OCI-LY7 (cell line): Measurements from ENCODE around the gene PNKP. TPM values are rescaled to one million over a fixed set of nuclear protein-coding genes. Genes with fewer than 3 reads are reported as not detected.

Experiments
- BruUV-seq: library from RNA; stranded (reverse); fragments of 400-500 nt; replicated peaks from 2 replicates; lab custom pipeline; 2021; lab: Mats Ljungman, UMichigan
- CTCF ChIA-PET: fragments of 300-600 bp; sonication (Branson Sonifier 250); formaldehyde crosslinking; loops from one replicate; lab custom pipeline; 2022; ENCODE audit warnings: antibody characterized with exemption; ENCODE audit not compliant: unreplicated experiment; lab: Charles Lee
- POLR2A ChIA-PET: fragments of 300-600 bp; sonication (Branson Sonifier 250); formaldehyde crosslinking; loops from one replicate; lab custom pipeline; 2022; ENCODE audit warnings: antibody characterized with exemption; lab: Charles Lee
- DNase-seq: peaks from one replicate; pipeline ENCODE4 v3.0.0-alpha.2; 2015; ENCODE audit warnings: low spot score
- H2AFZ ChIP-seq: fragments of 200-600 bp; sonication (generic), shearing (Covaris generic); 2 replicates; pipeline ENCODE4 v1.6.1; 2014; ENCODE audit warnings: mild to moderate bottlenecking, antibody characterized with exemption, low read length, moderate library complexity
- H3K27ac ChIP-seq: fragments of 200-600 bp; sonication (generic); 2 replicates; pipeline ENCODE4 v1.5.1; 2014; ENCODE audit warnings: mixed run types, low read depth, mild to moderate bottlenecking, moderate library complexity, low read length, inconsistent platforms; ENCODE audit not compliant: poor library complexity, severe bottlenecking
- H3K36me3 ChIP-seq: fragments of 200-600 bp; sonication (generic); 2 replicates; pipeline ENCODE4 v1.6.1; 2014; ENCODE audit warnings: mild to moderate bottlenecking, antibody characterized with exemption, low read length, moderate library complexity, mixed read lengths; ENCODE audit not compliant: insufficient read depth
- H3K4me1 ChIP-seq: fragments of 200-600 bp; sonication (generic); 2 replicates; pipeline ENCODE4 v1.5.1; 2014; ENCODE audit warnings: mild to moderate bottlenecking, low read length; ENCODE audit not compliant: insufficient read depth, poor library complexity, severe bottlenecking
- H3K4me2 ChIP-seq: fragments of 200-600 bp; sonication (generic); 2 replicates; pipeline ENCODE4 v1.6.1; 2014; ENCODE audit warnings: mild to moderate bottlenecking, low read length
- H3K4me3 ChIP-seq: fragments of 200-600 bp; sonication (generic); 2 replicates; pipeline ENCODE4 v1.5.1; 2014; ENCODE audit warnings: mild to moderate bottlenecking, low read depth, low read length; ENCODE audit not compliant: poor library complexity, severe bottlenecking
- H3K79me2 ChIP-seq: fragments of 200-600 bp; sonication (generic); 2 replicates; pipeline ENCODE4 v1.6.1; 2016; ENCODE audit warnings: low read depth, mild to moderate bottlenecking, low read length, moderate library complexity, mixed read lengths; ENCODE audit not compliant: insufficient read depth
- H3K9me2 ChIP-seq: fragments of 200-600 bp; sonication (generic); 2 replicates; pipeline ENCODE4 v1.6.1; 2016; ENCODE audit warnings: mild to moderate bottlenecking, low read length, mixed read lengths; ENCODE audit not compliant: insufficient read depth
- H3K9me3 ChIP-seq: fragments of 200-600 bp; sonication (generic); 2 replicates; pipeline ENCODE4 v1.6.1; 2014; ENCODE audit warnings: mild to moderate bottlenecking, mixed run types, low read length, mixed read lengths
- H4K20me1 ChIP-seq: fragments of 200-600 bp; sonication (generic); 2 replicates; pipeline ENCODE4 v1.6.1; 2014; ENCODE audit warnings: mild to moderate bottlenecking, antibody characterized with exemption, low read length, moderate library complexity, mixed read lengths; ENCODE audit not compliant: insufficient read depth
- CTCF ChIP-seq: fragments of 200-600 bp; sonication (generic); conservative IDR thresholded peaks from 2 replicates; pipeline ENCODE4 v1.5.1; 2014; ENCODE audit warnings: mild to moderate bottlenecking, antibody characterized with exemption, low read length, moderate library complexity, mixed read lengths
- EZH2phosphoT487 ChIP-seq: fragments of 200-600 bp; sonication (generic); IDR thresholded peaks from 2 replicates; pipeline ENCODE4 v1.6.1; 2018; ENCODE audit warnings: low read depth, borderline replicate concordance, mild to moderate bottlenecking, mixed run types, antibody characterized with exemption, low read length, moderate library complexity, mixed read lengths
- intact Hi-C: fragments of 100-400 bp; cut with micrococcal nuclease; formaldehyde crosslinking; loops from one replicate; pipeline ENCODE4 v1.10.0; 2022; ENCODE audit not compliant: unreplicated experiment
- total RNA-seq, 2 experiments: library from RNA; depleted of rRNA in 1 of 2; stranded (reverse); fragments of >200 nt in 1 of 2; shearing (Covaris generic) in 1 of 2; gene quantifications; 2 replicates each; pipeline ENCODE4 v1.2.3, GENCODE V29; 2014 to 2022

Gene PNKP
- total RNA-seq, 2 experiments from 2014 or later, result 90.9 to 118 TPM

DNA sequence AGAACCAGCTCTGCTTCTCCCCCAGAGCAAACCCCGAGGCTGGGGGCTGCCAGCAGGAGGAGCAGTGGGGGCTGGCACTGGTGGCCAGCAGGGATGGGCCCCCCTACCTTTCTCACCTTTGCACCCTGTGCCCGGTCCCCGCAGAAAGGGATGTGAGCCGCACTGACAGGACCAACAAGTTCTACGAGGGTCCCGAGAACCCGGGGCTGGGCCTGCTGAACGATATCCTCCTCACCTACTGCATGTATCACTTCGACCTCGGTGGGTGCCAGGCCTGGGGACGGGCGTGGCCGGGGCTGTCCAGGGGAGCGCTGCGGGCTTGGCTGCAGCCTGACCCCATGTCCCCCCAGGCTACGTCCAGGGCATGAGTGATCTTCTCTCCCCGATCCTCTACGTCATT is 16.7 kb upstream of the PNKP start:
- TF ChIP-seq EZH2phosphoT487 (no peak), CTCF (no peak)

GRCh38 chr19:49883094-49883493 is 15.7 kb upstream of the PNKP start:
- Histone ChIP-seq H4K20me1 (no peaks in the 10 kb centered on the region), H3K36me3 (peaks cover 26% of the 10 kb centered on the region), H3K4me1 (peaks cover 15% of the 10 kb centered on the region), H3K9me3 (no peaks in the 10 kb centered on the region), H3K4me2 (no peak overlapping the region), H3K9me2 (no peaks in the 10 kb centered on the region), H3K27ac (no peak overlapping the region), H2AFZ (no peak overlapping the region), H3K4me3 (no peak overlapping the region), H3K79me2 (no peaks in the 10 kb centered on the region)
- intact Hi-C loops, result no loop called here
- ChIA-PET CTCF (no interaction called here), POLR2A (no interaction called here)
- TF ChIP-seq EZH2phosphoT487 (no peak), CTCF (no peak)
- no TSS peak for BruUV-seq
- DNase-seq, result no peak

More for the DNA sequence above, 16.7 kb upstream of the PNKP start:
- no peaks in the 10 kb centered on the region for H3K9me2 ChIP-seq
- H3K9me3 ChIP-seq, result no peaks in the 10 kb centered on the region
- POLR2A ChIA-PET, result no interaction called here
- H3K36me3 ChIP-seq, result peaks cover 26% of the 10 kb centered on the region
- CTCF ChIA-PET, result no interaction called here
- H3K79me2 ChIP-seq, result no peaks in the 10 kb centered on the region
- no peak overlapping the region for H3K4me3 ChIP-seq
- peaks cover 5% of the 10 kb centered on the region for H3K4me1 ChIP-seq
- no peak overlapping the region for H3K4me2 ChIP-seq
- intact Hi-C loops, result no loop called here
- no peak overlapping the region for H3K27ac ChIP-seq
- no peak for DNase-seq
- no peaks in the 10 kb centered on the region for H4K20me1 ChIP-seq
- no peak overlapping the region for H2AFZ ChIP-seq
- BruUV-seq, result no TSS peak

- peaks cover 16% of the 10 kb centered on the region for H3K4me1 ChIP-seq
- no peaks in the 10 kb centered on the region for H4K20me1 ChIP-seq
- no peaks in the 10 kb centered on the region for H3K79me2 ChIP-seq
- no peaks in the 10 kb centered on the region for H3K9me2 ChIP-seq
- DNase-seq, result no peak
- H3K36me3 ChIP-seq, result peaks cover 26% of the 10 kb centered on the region
- no peaks in the 10 kb centered on the region for H3K9me3 ChIP-seq
- CTCF ChIA-PET, result no interaction called here
- H3K4me3 ChIP-seq, result no peak overlapping the region
- intact Hi-C loops, result no loop called here
- no peak overlapping the region for H3K4me2 ChIP-seq
- TF ChIP-seq CTCF, result no peak
- TF ChIP-seq EZH2phosphoT487, result no peak
- H2AFZ ChIP-seq, result no peak overlapping the region
- POLR2A ChIA-PET, result no interaction called here
- H3K27ac ChIP-seq, result no peak overlapping the region
- no TSS peak for BruUV-seq
Observed at GRCh38 chr19:49882643-49883042, 15.3 kb upstream of the PNKP start.
